IMR-90 (cell line): ENCODE data around the gene DSP.

Experiments
- BHLHE40 ChIP-seq: fragments of 150-350 bp; IDR thresholded peaks from 2 replicates; pipeline ENCODE4 v1.6.1; 2016; ENCODE audit warnings: mild to moderate bottlenecking, low read depth, low read length
- CEBPB ChIP-seq: IDR thresholded peaks from 2 replicates; pipeline ENCODE4 v1.6.1; 2012; ENCODE audit warnings: low read depth, low read length, improper control_type of control experiment
- CTCF ChIP-seq: conservative IDR thresholded peaks from 2 replicates; pipeline ENCODE4 v1.5.1; 2012; ENCODE audit warnings: mild to moderate bottlenecking, low read depth, low read length, improper control_type of control experiment
- ELK1 ChIP-seq: fragments of 150-350 bp; IDR thresholded peaks from 2 replicates; pipeline ENCODE4 v1.6.1; 2016; ENCODE audit warnings: low read depth, mild to moderate bottlenecking, low read length, moderate library complexity, borderline replicate concordance
- FOS ChIP-seq: fragments of 150-350 bp; IDR thresholded peaks from 2 replicates; pipeline ENCODE4 v1.6.1; 2016; ENCODE audit warnings: low read depth, low read length
- MXI1 ChIP-seq: IDR thresholded peaks from 2 replicates; pipeline ENCODE4 v1.6.1; 2012; ENCODE audit warnings: low read depth, mild to moderate bottlenecking, low read length, moderate library complexity, borderline replicate concordance
- NFE2L2 ChIP-seq: fragments of 150-350 bp; IDR thresholded peaks from 2 replicates; pipeline ENCODE4 v1.6.1; 2016; ENCODE audit warnings: low read depth, mild to moderate bottlenecking, low read length
- POLR2A ChIP-seq: IDR thresholded peaks from 2 replicates; pipeline ENCODE4 v1.6.1; 2012; ENCODE audit warnings: mild to moderate bottlenecking, low read depth, low read length
- RAD21 ChIP-seq: IDR thresholded peaks from 2 replicates; pipeline ENCODE4 v1.6.1; 2012; ENCODE audit warnings: low read length, improper control_type of control experiment
- RCOR1 ChIP-seq: IDR thresholded peaks from 2 replicates; pipeline ENCODE4 v1.6.1; 2012; ENCODE audit warnings: mild to moderate bottlenecking, low read length, improper control_type of control experiment; ENCODE audit not compliant: insufficient replicate concordance
- RFX5 ChIP-seq: IDR thresholded peaks from 2 replicates; pipeline ENCODE4 v1.8.0; 2012; ENCODE audit warnings: low read depth, mild to moderate bottlenecking, low read length, moderate library complexity
- SMC3 ChIP-seq: fragments of 150-350 bp; IDR thresholded peaks from 2 replicates; pipeline ENCODE4 v1.6.1; 2016; ENCODE audit warnings: low read depth, mild to moderate bottlenecking, antibody characterized with exemption, low read length, moderate library complexity
- USF2 ChIP-seq: fragments of 150-350 bp; IDR thresholded peaks from 2 replicates; pipeline ENCODE4 v1.6.1; 2017; ENCODE audit warnings: mild to moderate bottlenecking, antibody characterized with exemption, low read length, low read depth

- TF ChIP-seq POLR2A (no peak), CTCF (no peak), BHLHE40 (no peak), RFX5 (no peak), USF2 (no peak), FOS (no peak), SMC3 (no peak), RCOR1 (no peak), ELK1 (no peak), CEBPB (no peak), RAD21 (no peak), NFE2L2 (no peak), MXI1 (no peak)
Observed at GRCh38 chr6:7628479-7628878, 87.0 kb downstream of the DSP start.
